BLaER1 (cell line): ENCODE data around the gene OBSCN.

Experiments used
- H3K27ac ChIP-seq: shearing (Covaris generic); formaldehyde crosslinking; 2 replicates; pipeline ENCODE4 v1.8.1; 2022
- H3K27me3 ChIP-seq: shearing (Covaris generic); formaldehyde crosslinking; 2 replicates; pipeline ENCODE4 v1.8.1; 2022
- H3K36me3 ChIP-seq: shearing (Covaris generic); formaldehyde crosslinking; 2 replicates; pipeline ENCODE4 v1.8.1; 2022
- H3K4me1 ChIP-seq: shearing (Covaris generic); formaldehyde crosslinking; 2 replicates; pipeline ENCODE4 v1.8.1; 2022
- H3K4me2 ChIP-seq: shearing (Covaris generic); formaldehyde crosslinking; 2 replicates; pipeline ENCODE4 v1.8.1; 2022
- H3K4me3 ChIP-seq: shearing (Covaris generic); formaldehyde crosslinking; 2 replicates; pipeline ENCODE4 v1.8.1; 2022
- H3K9ac ChIP-seq: shearing (Covaris generic); formaldehyde crosslinking; 2 replicates; pipeline ENCODE4 v1.8.1; 2022
- H3K9me3 ChIP-seq: shearing (Covaris generic); formaldehyde crosslinking; 2 replicates; pipeline ENCODE4 v1.8.1; 2022
- H4K20me1 ChIP-seq: shearing (Covaris generic); formaldehyde crosslinking; 2 replicates; pipeline ENCODE4 v1.8.1; 2022
- Cebpa-rat ChIP-seq: shearing (Covaris generic); IDR thresholded peaks from 2 replicates; pipeline ENCODE4 v1.8.1; 2022

OBSCN gene

GRCh38 chr1:228277491-228278431 lies 69.9 kb downstream of the OBSCN start:
- Histone ChIP-seq H3K4me2 (no peak overlapping the region), H3K9me3 (no peaks in the 10 kb centered on the region), H3K27me3 (no peaks in the 10 kb centered on the region), H3K4me3 (no peak overlapping the region), H3K9ac (no peak overlapping the region), H3K4me1 (peaks cover 23% of the 10 kb centered on the region), H3K27ac (no peak overlapping the region), H3K36me3 (peaks cover 63% of the 10 kb centered on the region), H4K20me1 (no peaks in the 10 kb centered on the region)
- TF ChIP-seq Cebpa-rat, result no peak

GRCh38 chr1:228278432-228278941 lies 70.6 kb downstream of the OBSCN start:
- no peak overlapping the region for H3K4me3 ChIP-seq
- H3K27ac ChIP-seq, result no peak overlapping the region
- TF ChIP-seq Cebpa-rat, result no peak
- peaks cover 23% of the 10 kb centered on the region for H3K4me1 ChIP-seq
- H4K20me1 ChIP-seq, result peaks cover 3% of the 10 kb centered on the region; the same call in 1 of the 2 replicates
- no peak overlapping the region for H3K4me2 ChIP-seq
- H3K9ac ChIP-seq, result no peak overlapping the region
- no peaks in the 10 kb centered on the region for H3K27me3 ChIP-seq
- H3K9me3 ChIP-seq, result no peaks in the 10 kb centered on the region
- H3K36me3 ChIP-seq, result peaks cover 64% of the 10 kb centered on the region

- Histone ChIP-seq H3K27ac (no peak overlapping the region), H3K9ac (no peak overlapping the region)
- TF ChIP-seq Cebpa-rat, result no peak
Observed at GRCh38 chr1:228279011-228279721, 71.3 kb downstream of the OBSCN start.

GRCh38 chr1:228279722-228280105 lies 71.9 kb downstream of the OBSCN start:
- no peak overlapping the region for H3K4me2 ChIP-seq
- H3K4me3 ChIP-seq, result no peak overlapping the region
- peaks cover 21% of the 10 kb centered on the region for H3K4me1 ChIP-seq
- H3K9me3 ChIP-seq, result no peaks in the 10 kb centered on the region
- H3K36me3 ChIP-seq, result peaks cover 64% of the 10 kb centered on the region
- no peak overlapping the region for H3K9ac ChIP-seq
- no peaks in the 10 kb centered on the region for H3K27me3 ChIP-seq
- peaks cover 12% of the 10 kb centered on the region; the same call in 1 of the 2 replicates for H4K20me1 ChIP-seq
- H3K27ac ChIP-seq, result no peak overlapping the region
- TF ChIP-seq Cebpa-rat, result no peak

More at GRCh38 chr1:228279011-228279721, 71.3 kb downstream of the OBSCN start:
- Histone ChIP-seq H3K4me3 (no peak overlapping the region), H3K9me3 (no peaks in the 10 kb centered on the region), H3K4me1 (peaks cover 23% of the 10 kb centered on the region), H3K27me3 (no peaks in the 10 kb centered on the region), H3K36me3 (peaks cover 64% of the 10 kb centered on the region), H3K4me2 (no peak overlapping the region), H4K20me1 (peaks cover 9% of the 10 kb centered on the region; the same call in 1 of the 2 replicates)

- TF ChIP-seq Cebpa-rat, result no peak
- peaks cover 69% of the 10 kb centered on the region for H3K36me3 ChIP-seq
- H3K9ac ChIP-seq, result no peak overlapping the region
- H3K4me2 ChIP-seq, result no peak overlapping the region
- H3K27me3 ChIP-seq, result no peaks in the 10 kb centered on the region
- H4K20me1 ChIP-seq, result peaks cover 12% of the 10 kb centered on the region; the same call in 1 of the 2 replicates
- H3K4me3 ChIP-seq, result no peak overlapping the region
- no peaks in the 10 kb centered on the region for H3K9me3 ChIP-seq
- no peak overlapping the region for H3K27ac ChIP-seq
- peaks cover 15% of the 10 kb centered on the region for H3K4me1 ChIP-seq
Observed at GRCh38 chr1:228280106-228280901, 72.5 kb downstream of the OBSCN start.

GRCh38 chr1:228280961-228281591 lies 73.2 kb downstream of the OBSCN start:
- Histone ChIP-seq H3K9me3 (no peaks in the 10 kb centered on the region), H3K9ac (no peak overlapping the region), H3K27me3 (no peaks in the 10 kb centered on the region), H3K27ac (no peak overlapping the region), H3K36me3 (peaks cover 77% of the 10 kb centered on the region), H4K20me1 (peaks cover 12% of the 10 kb centered on the region; the same call in 1 of the 2 replicates), H3K4me2 (no peak overlapping the region), H3K4me1 (peaks cover 12% of the 10 kb centered on the region), H3K4me3 (no peak overlapping the region)
- no peak for TF ChIP-seq Cebpa-rat

GRCh38 chr1:228281631-228282328 lies 73.9 kb downstream of the OBSCN start:
- H3K4me1 ChIP-seq, result peaks cover 5% of the 10 kb centered on the region
- TF ChIP-seq Cebpa-rat, result no peak
- H3K36me3 ChIP-seq, result peaks cover 84% of the 10 kb centered on the region
- H3K27me3 ChIP-seq, result no peaks in the 10 kb centered on the region
- H3K27ac ChIP-seq, result no peak overlapping the region
- no peak overlapping the region for H3K4me2 ChIP-seq
- H3K4me3 ChIP-seq, result no peak overlapping the region
- H3K9ac ChIP-seq, result no peak overlapping the region
- H4K20me1 ChIP-seq, result peaks cover 12% of the 10 kb centered on the region; the same call in 1 of the 2 replicates
- H3K9me3 ChIP-seq, result no peaks in the 10 kb centered on the region

- Histone ChIP-seq H3K27ac (no peak overlapping the region), H4K20me1 (peaks cover 12% of the 10 kb centered on the region; the same call in 1 of the 2 replicates), H3K4me1 (no peaks in the 10 kb centered on the region), H3K9ac (no peak overlapping the region), H3K4me2 (no peak overlapping the region), H3K27me3 (no peaks in the 10 kb centered on the region), H3K36me3 (peaks cover 89% of the 10 kb centered on the region), H3K9me3 (no peaks in the 10 kb centered on the region), H3K4me3 (no peak overlapping the region)
- no peak for TF ChIP-seq Cebpa-rat
Observed at GRCh38 chr1:228282329-228283042, 74.6 kb downstream of the OBSCN start.
